Measurements from ENCODE around the gene TIPIN.
"Not testable (repeated sequence)": the region's sequence is repeated elsewhere in the genome, so short reads cannot be mapped to it uniquely, and the experiment has no call there.

The TIPIN gene

GRCh38 chr15:66356359-66357236 lies at the start of gene TIPIN:
Gene TIPIN (minus strand): TSS chr15:66356685. CDS start chr15:66352947, 3,738 bp downstream.
- peak; percentile 93 to 96 for DNase-seq (ENCODE audit: low read depth in 1 of 2, low spot score in 1 of 2)

- DNase-seq (ENCODE audit: low read depth in 1 of 2, low spot score in 1 of 2): no peak
These were observed 49.1 kb upstream of the TIPIN start for GRCh38 chr15:66405615-66406014.

GRCh38 chr15:66405007-66405406 lies 48.5 kb upstream of the TIPIN start:
- no peak for DNase-seq (ENCODE audit: low read depth in 1 of 2, low spot score in 1 of 2)

GRCh38 chr15:66404532-66404931 lies 48.0 kb upstream of the TIPIN start:
- no peak for DNase-seq (ENCODE audit: low read depth in 1 of 2, low spot score in 1 of 2)

GRCh38 chr15:66404122-66404521 lies 47.6 kb upstream of the TIPIN start:
- no peak for DNase-seq (ENCODE audit: low read depth in 1 of 2, low spot score in 1 of 2)

- DNase-seq (ENCODE audit: low read depth in 1 of 2, low spot score in 1 of 2): no peak
These were observed 46.8 kb upstream of the TIPIN start for GRCh38 chr15:66403323-66403722.

GRCh38 chr15:66402761-66403284 lies 46.3 kb upstream of the TIPIN start:
- no peak for DNase-seq (ENCODE audit: low read depth in 1 of 2, low spot score in 1 of 2)

GRCh38 chr15:66401130-66402021 lies 44.9 kb upstream of the TIPIN start:
- DNase-seq (ENCODE audit: low read depth in 1 of 2, low spot score in 1 of 2): no peak

- DNase-seq (ENCODE audit: low read depth in 1 of 2, low spot score in 1 of 2): no peak
These were observed 43.9 kb upstream of the TIPIN start for GRCh38 chr15:66400351-66400774.

GRCh38 chr15:66399276-66399675 lies 42.8 kb upstream of the TIPIN start:
- DNase-seq (ENCODE audit: low read depth in 1 of 2, low spot score in 1 of 2): no peak

- DNase-seq (ENCODE audit: low read depth in 1 of 2, low spot score in 1 of 2): no peak
These were observed 38.4 kb upstream of the TIPIN start for GRCh38 chr15:66394915-66395314.

GRCh38 chr15:66394472-66394871 lies 38.0 kb upstream of the TIPIN start:
- no peak for DNase-seq (ENCODE audit: low read depth in 1 of 2, low spot score in 1 of 2)

- not testable (repeated sequence) for DNase-seq (ENCODE audit: low read depth in 1 of 2, low spot score in 1 of 2)
These were observed 36.6 kb upstream of the TIPIN start for GRCh38 chr15:66393037-66393436.

- no peak for DNase-seq (ENCODE audit: low read depth in 1 of 2, low spot score in 1 of 2)
These were observed 34.2 kb upstream of the TIPIN start for GRCh38 chr15:66390678-66391077.

- DNase-seq (ENCODE audit: low read depth in 1 of 2, low spot score in 1 of 2): no peak
These were observed 33.4 kb upstream of the TIPIN start for GRCh38 chr15:66389859-66390381.

GRCh38 chr15:66389098-66389858 lies 32.8 kb upstream of the TIPIN start:
- no peak for DNase-seq (ENCODE audit: low read depth in 1 of 2, low spot score in 1 of 2)

- DNase-seq (ENCODE audit: low read depth in 1 of 2, low spot score in 1 of 2): no peak
These were observed 32.1 kb upstream of the TIPIN start for GRCh38 chr15:66388576-66388975.

GRCh38 chr15:66388043-66388363 lies 31.5 kb upstream of the TIPIN start:
- no peak for DNase-seq (ENCODE audit: low read depth in 1 of 2, low spot score in 1 of 2)

GRCh38 chr15:66387163-66388042 lies 30.9 kb upstream of the TIPIN start:
- DNase-seq (ENCODE audit: low read depth in 1 of 2, low spot score in 1 of 2): peak; percentile 62 to 77
